ENCODE measurements around the gene TTLL10.

DNA sequence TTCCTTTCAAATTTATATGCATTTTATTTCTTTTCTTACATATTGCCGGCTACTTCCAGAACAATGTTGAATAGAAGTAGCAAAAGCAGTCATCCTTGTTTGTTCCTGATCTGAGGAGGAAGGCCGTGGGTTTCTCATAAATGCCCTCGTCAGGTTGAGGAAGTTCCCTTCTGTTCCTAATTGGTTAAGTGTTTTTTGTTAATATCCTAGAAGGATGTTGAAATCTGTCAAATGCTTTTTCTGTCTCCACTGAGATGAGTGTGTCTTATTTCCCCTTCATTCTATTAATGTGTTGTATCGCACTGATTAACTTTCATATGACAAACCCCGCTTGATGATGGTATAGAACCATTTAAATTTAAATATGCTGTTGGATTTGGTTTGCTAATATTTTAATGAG is 15.4 kb downstream of the TTLL10 start:
- TF ChIP-seq EZH2phosphoT487 (IDR thresholded peaks at IDR 0.05; ENCODE audit: insufficient read depth, low read depth) (no peak), EZH2 (IDR thresholded peaks at IDR 0.05; ENCODE audit: insufficient read depth, poor library complexity, severe bottlenecking) (no peak)

Data from GM23248 (cell line).